ENCODE measurements around the gene PYHIN1. TPM values are rescaled to one million over a fixed set of nuclear protein-coding genes. Genes with fewer than 3 reads are reported as not detected.
"Not testable (repeated sequence)": the region's sequence is repeated elsewhere in the genome, so short reads cannot be mapped to it uniquely, and the experiment has no call there.

The PYHIN1 gene
- total RNA-seq, 4 donors from 2014 or later = 1.6 to 32.2 (median 5.3) TPM

- Histone ChIP-seq H3K36me3 (no peaks in the 10 kb centered on the region), H3K9me3 (no peaks in the 10 kb centered on the region), H3K4me3 (no peak overlapping the region), H3K27ac (peak overlapping the region in 3 of 4 donors; percentile 3 to 49 (median 38)), H3K4me1 (peaks cover 0 to 28% (median 9%) of the 10 kb centered on the region in 4 donors), H3K27me3 (no peaks in the 10 kb centered on the region)
- TF ChIP-seq POLR2A (IDR thresholded peaks at IDR 0.05) (no peak), CTCF (IDR thresholded peaks at IDR 0.05) (no peak)
- no peak for DNase-seq
These were observed 73.8 kb downstream of the PYHIN1 start for GRCh38 chr1:159005161-159005560.

- peak in 2 of 3 donors; percentile 77 to 78 for DNase-seq
- TF ChIP-seq POLR2A (IDR thresholded peaks at IDR 0.05) (no peak), CTCF (IDR thresholded peaks at IDR 0.05) (no peak)
- peaks cover 0 to 26% (median 9%) of the 10 kb centered on the region in 4 donors for H3K4me1 ChIP-seq
- H3K4me3 ChIP-seq = no peak overlapping the region
- H3K36me3 ChIP-seq = no peaks in the 10 kb centered on the region
- H3K9me3 ChIP-seq = no peaks in the 10 kb centered on the region
- H3K27me3 ChIP-seq = no peaks in the 10 kb centered on the region
- H3K27ac ChIP-seq = peak overlapping the region; percentile 3 to 51 (median 44)
These were observed 74.3 kb downstream of the PYHIN1 start for GRCh38 chr1:159005676-159006075.

DNA sequence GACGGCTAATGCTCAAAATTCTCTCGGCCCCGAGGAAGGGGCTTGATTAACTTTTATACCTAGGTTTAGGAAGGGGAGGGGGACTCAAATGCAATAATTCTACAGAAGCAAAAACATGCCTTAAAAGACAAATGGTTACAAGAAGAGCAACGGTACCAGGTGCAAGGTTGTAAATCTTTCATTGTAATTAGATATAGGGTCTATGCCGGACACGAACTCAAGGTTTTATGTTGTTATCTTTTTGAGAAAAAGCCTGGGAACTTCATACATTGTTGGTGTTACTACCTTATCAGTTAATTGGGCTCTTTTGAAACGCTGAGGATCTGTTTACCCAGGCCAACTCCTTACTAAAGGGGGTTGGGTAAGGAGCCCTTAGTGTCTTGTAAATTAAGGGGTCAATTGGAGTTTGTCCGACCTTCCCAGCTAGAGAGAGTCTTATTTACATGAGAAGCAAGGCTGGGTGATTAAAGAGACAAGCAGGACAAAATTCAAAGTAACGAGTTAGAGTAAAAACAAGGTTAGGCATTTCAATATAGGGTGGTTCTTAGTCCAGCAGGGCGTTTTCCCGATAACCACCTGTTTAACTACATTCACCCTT, 75.0 kb downstream of the PYHIN1 start:
- H3K4me3 ChIP-seq, DNase-seq, H3K9me3 ChIP-seq, H3K27me3 ChIP-seq, H3K36me3 ChIP-seq: not testable (repeated sequence)
- peak overlapping the region in 3 of 4 donors; percentile 38 to 51 (median 49) for H3K27ac ChIP-seq
- peaks cover 0 to 23% (median 9%) of the 10 kb centered on the region in 4 donors for H3K4me1 ChIP-seq

- no peak overlapping the region for H3K27ac ChIP-seq
- no peaks in the 10 kb centered on the region for H3K36me3 ChIP-seq
- H3K4me3 ChIP-seq = no peak overlapping the region
- no peak for DNase-seq
- no peaks in the 10 kb centered on the region for H3K27me3 ChIP-seq
- TF ChIP-seq POLR2A (IDR thresholded peaks at IDR 0.05) (no peak), CTCF (IDR thresholded peaks at IDR 0.05) (no peak)
- peaks cover 0 to 23% (median 9%) of the 10 kb centered on the region in 4 donors for H3K4me1 ChIP-seq
- no peaks in the 10 kb centered on the region for H3K9me3 ChIP-seq
These were observed 76.4 kb downstream of the PYHIN1 start for GRCh38 chr1:159007726-159008125.

GRCh38 chr1:159008744-159009188, 77.4 kb downstream of the PYHIN1 start:
- peak in 2 of 3 donors; percentile 87 to 90 for DNase-seq
- Histone ChIP-seq H3K4me3 (peak overlapping the region in 3 of 4 donors; percentile 43 to 62 (median 52)), H3K27me3 (no peaks in the 10 kb centered on the region), H3K4me1 (peaks cover 0 to 23% (median 9%) of the 10 kb centered on the region in 4 donors), H3K36me3 (no peaks in the 10 kb centered on the region), H3K9me3 (no peaks in the 10 kb centered on the region), H3K27ac (peak overlapping the region; percentile 77 to 87 (median 84))
- TF ChIP-seq POLR2A (IDR thresholded peaks at IDR 0.05) = peak in 1 of 2 donors; percentile 23
- TF ChIP-seq CTCF (IDR thresholded peaks at IDR 0.05) = no peak

DNA sequence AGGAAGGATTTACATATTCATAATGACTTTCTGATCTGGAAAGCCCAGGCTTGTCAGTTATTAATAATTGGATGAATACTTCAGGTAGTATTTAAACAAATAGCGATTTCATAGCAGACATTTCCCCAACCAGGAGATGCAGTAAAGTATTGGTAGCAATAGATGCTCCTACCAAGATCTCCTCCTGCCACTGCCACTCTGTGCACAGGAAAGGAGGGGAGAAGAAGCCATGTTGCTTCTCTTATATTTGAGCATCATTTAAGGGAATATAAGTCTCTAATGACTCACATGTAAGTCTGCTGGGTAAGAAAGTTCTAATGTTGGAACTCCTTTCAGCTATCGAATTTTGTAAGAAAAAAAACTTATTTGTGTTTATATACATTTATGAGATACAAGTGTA, 77.9 kb downstream of the PYHIN1 start:
- Histone ChIP-seq H3K27me3 (no peaks in the 10 kb centered on the region), H3K4me3 (peak overlapping the region; percentile 43 to 62 (median 56)), H3K4me1 (peaks cover 0 to 23% (median 9%) of the 10 kb centered on the region in 4 donors), H3K36me3 (no peaks in the 10 kb centered on the region), H3K9me3 (no peaks in the 10 kb centered on the region), H3K27ac (peak overlapping the region; percentile 77 to 87 (median 84))
- DNase-seq = no peak
- TF ChIP-seq CTCF (IDR thresholded peaks at IDR 0.05) (no peak), POLR2A (IDR thresholded peaks at IDR 0.05) (no peak)

All from Peyer's patch (tissue), 4 donors.